ENCODE data around the gene CXCL6. TPM values are rescaled to one million over a fixed set of nuclear protein-coding genes. Genes with fewer than 3 reads are reported as not detected.
A peak's percentile ranks its signal among the peaks of the same experiment; 100 is the strongest.

CXCL6 gene
- total RNA-seq, 1 experiment from 2014 or later: not detected

GRCh38 chr4:73867783-73868182 lies 31.3 kb downstream of the CXCL6 start:
- H3K9me3 ChIP-seq (ENCODE audit: control insufficient read depth in 1 of 2, insufficient read depth in 1 of 2, low read depth in 1 of 2, low read length in 2 of 2): no peaks in the 10 kb centered on the region
- ChIA-PET POLR2A (no interaction called here), RAD21 (ENCODE audit: low non-redundant PET in 1 of 2, low total read pairs in 2 of 2, uncharacterized antibody in 2 of 2, unreplicated experiment in 2 of 2) (no interaction called here), CTCF (interaction anchor here (0.7 to 3.6 kb wide), 7 partner anchors 8 to 266 kb away, joined by 3 to 13 read pairs (median 4); partner anchors contain the start of gene CXCL3)
- peak overlapping the region in 1 of 2 experiments; percentile 84; a peak in 3 of 4 replicates for H3K4me3 ChIP-seq (replicated peaks in 1 of 2; ENCODE audit: low read depth in 1 of 2, low read length in 2 of 2)
- peak overlapping the region; percentile 96 for H2AFZ ChIP-seq (ENCODE audit: low read depth, low read length, poor library complexity, severe bottlenecking)
- DNase-seq (ENCODE audit: low read depth, low spot score) (peak; percentile 70), ATAC-seq (peak; percentile 56)
- H3K4me2 ChIP-seq (ENCODE audit: low read length): peak overlapping the region; percentile 99
- H3K9me2 ChIP-seq (ENCODE audit: insufficient read depth): no peaks in the 10 kb centered on the region
- no TSS peak for BruUV-seq (replicated peaks)
- H4K20me1 ChIP-seq (ENCODE audit: insufficient read depth): no peaks in the 10 kb centered on the region
- H3K36me3 ChIP-seq (ENCODE audit: control insufficient read depth in 1 of 2, insufficient read depth in 2 of 2, low read length in 2 of 2): no peaks in the 10 kb centered on the region
- TF ChIP-seq YY1 (IDR thresholded peaks at IDR 0.05; ENCODE audit: extremely low read depth, insufficient replicate concordance, low read depth, low read length): no peak
- TF ChIP-seq RAD21 (IDR thresholded peaks at IDR 0.05; ENCODE audit: low read depth): peak; percentile 64
- peak in 2 of 3 experiments; percentile 20 to 35; a peak in 2 of 6 replicates for TF ChIP-seq CTCF (IDR thresholded peaks at IDR 0.05 in 2 of 3, conservative IDR thresholded peaks at IDR 0.05 in 1 of 3; ENCODE audit: borderline replicate concordance in 1 of 3, insufficient read depth in 1 of 3, low read depth in 2 of 3, low read length in 2 of 3)
- no peak overlapping the region for H3K9ac ChIP-seq (ENCODE audit: low read length)
- no peak overlapping the region for H3K27ac ChIP-seq (ENCODE audit: low read depth, low read length)
- H3K4me1 ChIP-seq (ENCODE audit: control insufficient read depth in 1 of 2, insufficient read depth in 2 of 2, low read length in 2 of 2): peaks cover 0 to 13% of the 10 kb centered on the region in 2 experiments; a peak in 3 of 4 replicates
- no peaks in the 10 kb centered on the region for H3K79me2 ChIP-seq (ENCODE audit: insufficient read depth, low read length)
- intact Hi-C loops (cut with micrococcal nuclease): loop anchor here (2.0 to 10.0 kb wide), 2 partner anchors 267 to 523 kb away; no protein-coding TSS in a partner anchor
- no peaks in the 10 kb centered on the region for H3K27me3 ChIP-seq (ENCODE audit: insufficient read depth, low read length)

All from HCT116 (cell line).